GM12875 (cell line): ENCODE data around the gene QRFP.

Experiments used
- H3K4me3 ChIP-seq: one replicate; pipeline ENCODE4 v1.5.1; 2011; ENCODE audit warnings: low read depth, low read length, control low read depth
- TF ChIP-seq, protein P1 (sequence below): IDR thresholded peaks from 2 replicates; pipeline ENCODE4 v1.5.1; 2011; ENCODE audit warnings: low read depth, mild to moderate bottlenecking, control low read depth, inconsistent platforms, low read length, moderate library complexity, borderline replicate concordance; ENCODE audit not compliant: insufficient read depth

Gene QRFP

DNA sequence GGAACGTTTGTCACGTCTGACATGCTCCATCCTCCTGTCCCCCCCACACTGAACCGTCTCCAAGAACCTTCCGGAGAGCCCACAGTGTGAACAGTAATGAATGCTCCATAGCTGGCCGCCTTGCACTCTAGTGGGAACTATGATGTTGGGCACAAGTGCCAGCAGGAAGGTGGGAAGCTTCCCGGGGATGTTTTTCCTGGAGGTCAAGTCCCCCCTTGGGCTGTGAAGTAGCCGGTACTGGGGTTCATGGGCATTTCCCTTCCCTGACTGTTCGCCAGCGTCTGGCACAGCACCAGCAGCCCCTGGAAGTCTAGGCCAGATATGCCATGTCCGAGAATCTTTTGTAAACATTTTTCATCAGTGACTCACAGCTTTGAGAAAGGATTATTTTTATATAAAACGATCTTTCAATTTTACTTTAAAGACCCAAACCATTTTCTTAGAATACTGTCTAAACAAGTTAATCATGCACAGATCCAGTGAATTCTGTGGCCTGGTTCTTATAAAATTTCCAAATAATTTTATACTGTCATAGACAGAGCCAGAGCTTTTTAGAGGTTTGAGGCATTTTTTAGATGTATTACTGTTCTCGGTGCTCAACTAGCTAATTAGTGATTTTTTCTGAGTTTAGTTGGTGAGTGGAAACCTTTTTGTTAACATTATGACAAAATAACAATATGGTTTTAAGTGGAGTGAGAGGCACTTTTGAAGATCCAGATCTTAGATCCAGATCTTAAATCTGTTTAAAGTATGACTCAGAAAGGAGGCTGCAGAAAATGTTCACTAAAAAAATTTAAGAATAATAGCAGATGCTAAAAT is 49.9 kb downstream of the QRFP start:
- TF ChIP-seq, protein P1, sequence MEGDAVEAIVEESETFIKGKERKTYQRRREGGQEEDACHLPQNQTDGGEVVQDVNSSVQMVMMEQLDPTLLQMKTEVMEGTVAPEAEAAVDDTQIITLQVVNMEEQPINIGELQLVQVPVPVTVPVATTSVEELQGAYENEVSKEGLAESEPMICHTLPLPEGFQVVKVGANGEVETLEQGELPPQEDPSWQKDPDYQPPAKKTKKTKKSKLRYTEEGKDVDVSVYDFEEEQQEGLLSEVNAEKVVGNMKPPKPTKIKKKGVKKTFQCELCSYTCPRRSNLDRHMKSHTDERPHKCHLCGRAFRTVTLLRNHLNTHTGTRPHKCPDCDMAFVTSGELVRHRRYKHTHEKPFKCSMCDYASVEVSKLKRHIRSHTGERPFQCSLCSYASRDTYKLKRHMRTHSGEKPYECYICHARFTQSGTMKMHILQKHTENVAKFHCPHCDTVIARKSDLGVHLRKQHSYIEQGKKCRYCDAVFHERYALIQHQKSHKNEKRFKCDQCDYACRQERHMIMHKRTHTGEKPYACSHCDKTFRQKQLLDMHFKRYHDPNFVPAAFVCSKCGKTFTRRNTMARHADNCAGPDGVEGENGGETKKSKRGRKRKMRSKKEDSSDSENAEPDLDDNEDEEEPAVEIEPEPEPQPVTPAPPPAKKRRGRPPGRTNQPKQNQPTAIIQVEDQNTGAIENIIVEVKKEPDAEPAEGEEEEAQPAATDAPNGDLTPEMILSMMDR, result no peak
- H3K4me3 ChIP-seq, result no peak overlapping the region

DNA sequence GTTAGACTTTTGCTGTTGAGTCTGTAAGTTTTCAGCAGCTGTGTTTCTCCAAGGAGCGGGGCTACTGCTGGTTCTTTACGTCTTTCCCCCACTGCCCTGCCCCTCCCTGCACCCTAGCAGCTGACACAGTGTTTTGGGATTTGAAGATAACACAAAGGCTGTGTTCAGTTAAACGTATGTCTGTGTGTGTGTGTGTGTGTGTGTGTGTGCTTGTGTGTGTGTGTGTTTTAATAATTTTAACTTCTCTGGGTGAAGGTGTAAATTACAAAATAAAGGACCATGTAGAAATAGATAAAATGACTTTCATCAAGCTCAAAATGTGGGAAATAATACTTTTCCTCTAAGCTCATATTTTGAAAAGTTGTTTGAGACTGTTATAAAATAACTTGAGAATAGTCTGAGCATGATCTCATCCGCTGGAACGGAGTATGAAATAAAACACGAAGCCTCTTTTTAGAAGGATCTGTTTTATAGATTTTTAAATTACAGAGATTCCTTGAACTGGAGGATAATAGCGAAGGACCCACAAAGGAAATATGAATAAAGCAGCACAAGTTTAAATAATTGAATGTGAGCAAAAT is 50.6 kb downstream of the QRFP start:
- TF ChIP-seq, protein P1, result no peak
- no peak overlapping the region for H3K4me3 ChIP-seq

DNA sequence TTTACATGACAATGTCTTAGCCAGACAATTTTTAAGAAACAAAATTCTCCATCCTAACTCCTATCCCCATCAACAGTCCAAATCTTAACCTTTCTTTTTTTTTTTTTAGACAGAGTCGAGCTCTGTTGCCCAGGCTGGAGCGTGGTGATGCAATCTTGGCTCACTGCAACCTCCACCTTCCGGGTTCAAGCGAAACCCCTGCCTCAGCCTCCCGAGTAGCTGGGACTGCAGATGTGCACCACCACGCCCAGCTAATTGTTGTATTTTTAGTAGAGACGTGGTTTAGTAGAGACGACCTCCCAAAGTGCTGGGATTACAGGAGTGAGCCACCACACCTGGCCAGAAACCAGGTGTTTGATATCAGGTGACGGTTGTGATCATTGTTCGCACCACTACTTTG is 51.4 kb downstream of the QRFP start:
- TF ChIP-seq, protein P1, result no peak
- H3K4me3 ChIP-seq, result no peak overlapping the region

DNA sequence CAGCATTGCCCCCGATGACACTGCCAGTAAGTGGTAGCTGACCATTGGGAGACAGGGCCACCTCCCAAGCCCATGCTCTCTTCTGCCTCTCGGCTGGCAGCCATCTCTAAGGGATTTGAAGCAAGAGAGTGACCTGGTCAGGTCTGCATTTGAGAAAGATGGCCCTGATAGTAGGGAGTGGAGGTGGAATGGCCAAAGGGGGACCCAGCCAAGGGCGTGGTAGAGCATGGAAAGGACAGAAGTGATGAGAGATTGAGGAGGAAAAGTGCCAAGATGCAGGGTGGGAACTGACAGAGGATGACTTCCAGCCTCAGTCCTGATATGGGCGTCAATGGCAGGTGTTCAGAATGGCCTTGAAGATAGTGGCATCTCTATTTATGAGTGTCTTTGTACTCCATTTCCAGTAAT is 52.6 kb downstream of the QRFP start:
- TF ChIP-seq, protein P1, result no peak
- H3K4me3 ChIP-seq, result no peak overlapping the region

DNA sequence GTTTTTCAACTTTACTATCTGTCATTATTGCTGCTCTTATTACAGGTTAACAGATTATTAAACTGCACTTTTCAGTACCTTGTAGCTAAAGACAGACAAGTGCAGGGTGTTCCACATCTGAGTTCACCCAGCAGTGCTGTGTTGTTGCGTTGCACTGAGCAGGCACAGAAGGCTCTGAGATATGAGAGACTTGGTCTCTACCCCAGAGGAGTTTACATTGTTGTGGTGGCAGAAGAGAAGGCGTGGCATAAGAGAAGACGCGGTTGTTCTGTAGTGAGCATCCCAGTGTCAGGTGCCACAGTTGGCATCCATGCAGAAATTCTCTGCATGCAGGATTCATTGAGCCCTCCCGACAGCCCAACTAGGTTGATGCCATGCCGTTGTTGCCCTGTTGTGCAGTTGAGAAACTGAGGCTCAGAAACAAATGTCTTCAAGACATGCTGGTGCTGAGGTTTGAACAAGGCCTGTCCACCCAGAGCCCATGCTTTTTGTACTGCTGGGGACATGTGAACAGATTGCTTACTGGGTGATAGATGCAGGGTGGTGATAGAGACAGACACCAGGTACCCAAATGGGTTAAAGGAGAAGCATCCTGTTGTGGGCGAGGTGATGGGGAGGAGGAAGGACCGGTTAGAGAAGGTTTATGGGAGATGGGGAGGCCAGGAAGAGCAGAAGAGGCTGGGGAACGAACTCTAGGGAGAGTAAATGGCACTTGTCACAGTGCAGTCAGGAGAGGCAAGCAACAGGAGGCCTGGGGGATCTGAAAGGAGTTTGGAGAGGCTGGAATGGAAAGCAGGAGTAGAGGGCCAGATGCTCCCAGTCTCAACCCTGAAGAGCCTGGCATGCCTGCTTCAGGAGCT is 53.3 kb downstream of the QRFP start:
- H3K4me3 ChIP-seq, result no peak overlapping the region
- TF ChIP-seq, protein P1, result no peak
